GM12878 (cell line): ENCODE measurements around the gene CDC42EP1. TPM values are rescaled to one million over a fixed set of nuclear protein-coding genes. Genes with fewer than 3 reads are reported as not detected.
A peak's percentile ranks its signal among the peaks of the same experiment; 100 is the strongest.

Experiments
- BHLHE40 ChIP-seq, 2 experiments: fragments of 450-650 bp in 1 of 2; IDR thresholded peaks; 2 replicates each; pipeline ENCODE4 v1.6.1; 2011 to 2017; ENCODE audit warnings: low read depth in 2 of 2, borderline replicate concordance in 1 of 2, improper control_type of control experiment in 1 of 2, low read length in 1 of 2, mild to moderate bottlenecking in 1 of 2
- BMI1 ChIP-seq: fragments of 450-650 bp; IDR thresholded peaks from 2 replicates; pipeline ENCODE4 v1.6.1; 2016; ENCODE audit warnings: mild to moderate bottlenecking, moderate library complexity, borderline replicate concordance
- CEBPB ChIP-seq, 2 experiments: fragments of 150-350 bp in 1 of 2; IDR thresholded peaks; 2 replicates each; pipeline ENCODE4 v1.6.1; 2012 to 2014; ENCODE audit warnings: low read depth in 2 of 2, low read length in 2 of 2, borderline replicate concordance in 1 of 2, inconsistent platforms in 1 of 2
- CREB1 ChIP-seq: IDR thresholded peaks from 2 replicates; pipeline ENCODE4 v1.6.1; 2012; ENCODE audit warnings: low read depth, mild to moderate bottlenecking, inconsistent platforms
- EED ChIP-seq: sonication (generic); IDR thresholded peaks from 2 replicates; pipeline ENCODE4 v1.6.1; 2016; ENCODE audit warnings: antibody characterized with exemption, low read depth
- EP300 ChIP-seq, 2 experiments: fragments of 150-350 bp in 1 of 2; IDR thresholded peaks; 2 replicates each; pipeline ENCODE4 v1.6.1; 2011 to 2012; ENCODE audit warnings: low read depth in 2 of 2, low read length in 2 of 2, borderline replicate concordance in 1 of 2, improper control_type of control experiment in 1 of 2, inconsistent platforms in 1 of 2; ENCODE audit not compliant: control insufficient read depth in 1 of 2
- ETV6 ChIP-seq, 2 experiments: fragments of 450-650 bp in 1 of 2; IDR thresholded peaks in 1 of 2; conservative IDR thresholded peaks in 1 of 2; 2 replicates each; pipeline ENCODE4 v1.6.1; 2014; ENCODE audit warnings: antibody characterized with exemption in 1 of 2, borderline replicate concordance in 1 of 2, low read depth in 1 of 2, mild to moderate bottlenecking in 1 of 2, moderate library complexity in 1 of 2
- FOS ChIP-seq: IDR thresholded peaks from 3 replicates; pipeline ENCODE4 v1.6.1; 2011; ENCODE audit warnings: borderline replicate concordance; ENCODE audit not compliant: insufficient read length; ENCODE audit errors: extremely low read depth
- GATAD2B ChIP-seq: fragments of 450-650 bp; conservative IDR thresholded peaks from 2 replicates; pipeline ENCODE4 v1.6.1; 2017; ENCODE audit warnings: low read depth, mild to moderate bottlenecking, moderate library complexity
- HDAC6 ChIP-seq: fragments of 200-600 bp; sonication (generic); IDR thresholded peaks from one replicate; pipeline ENCODE4 v1.8.0; 2017; ENCODE audit warnings: antibody characterized with exemption; ENCODE audit not compliant: unreplicated experiment
- HDGF ChIP-seq: fragments of 450-650 bp; IDR thresholded peaks from 2 replicates; pipeline ENCODE4 v1.6.1; 2016; ENCODE audit warnings: antibody characterized with exemption
- IKZF1 ChIP-seq: fragments of 450-650 bp; conservative IDR thresholded peaks from 2 replicates; pipeline ENCODE4 v1.6.1; 2017; ENCODE audit warnings: antibody characterized with exemption, mild to moderate bottlenecking
- KAT2A ChIP-seq: conservative IDR thresholded peaks from 2 replicates; pipeline ENCODE4 v1.6.1; 2011; ENCODE audit warnings: low read depth, low read length; ENCODE audit not compliant: control insufficient read depth
- LARP7 ChIP-seq: fragments of 450-650 bp; IDR thresholded peaks from 2 replicates; pipeline ENCODE4 v1.6.1; 2017; ENCODE audit warnings: mild to moderate bottlenecking
- NFIC ChIP-seq: IDR thresholded peaks from 2 replicates; pipeline ENCODE4 v1.6.1; 2012; ENCODE audit warnings: low read depth, mild to moderate bottlenecking, inconsistent platforms, low read length, moderate library complexity
- NFYB ChIP-seq: IDR thresholded peaks from 2 replicates; pipeline ENCODE4 v1.6.1; 2011; ENCODE audit warnings: low read depth, mild to moderate bottlenecking, low read length, improper control_type of control experiment, moderate library complexity; ENCODE audit not compliant: insufficient read depth
- NR2F1 ChIP-seq: fragments of 450-650 bp; conservative IDR thresholded peaks from 2 replicates; pipeline ENCODE4 v1.6.1; 2017; ENCODE audit warnings: mild to moderate bottlenecking
- PML ChIP-seq: IDR thresholded peaks from 2 replicates; pipeline ENCODE4 v1.6.1; 2012; ENCODE audit warnings: low read length, inconsistent platforms
- POLR2AphosphoS2 ChIP-seq: IDR thresholded peaks from 2 replicates; pipeline ENCODE4 v1.6.1; 2011; ENCODE audit warnings: low read depth, mild to moderate bottlenecking, low read length, improper control_type of control experiment, moderate library complexity
- RAD21 ChIP-seq: IDR thresholded peaks from 2 replicates; pipeline ENCODE4 v1.6.1; 2011; ENCODE audit warnings: mild to moderate bottlenecking, low read depth, low read length, moderate library complexity; ENCODE audit not compliant: insufficient read depth
- RFX5 ChIP-seq: IDR thresholded peaks from 2 replicates; pipeline ENCODE4 v1.6.1; 2011; ENCODE audit warnings: low read depth, low read length, improper control_type of control experiment
- SMARCA5 ChIP-seq: fragments of 450-650 bp; IDR thresholded peaks from 2 replicates; pipeline ENCODE4 v1.6.1; 2017; ENCODE audit warnings: mild to moderate bottlenecking
- SMC3 ChIP-seq: IDR thresholded peaks from 2 replicates; pipeline ENCODE4 v1.6.1; 2011; ENCODE audit warnings: low read length, improper control_type of control experiment, borderline replicate concordance
- TARDBP ChIP-seq: IDR thresholded peaks from 2 replicates; pipeline ENCODE4 v1.6.1; 2016; ENCODE audit warnings: borderline replicate concordance
- TCF7 ChIP-seq: IDR thresholded peaks from 2 replicates; pipeline ENCODE4 v1.6.1; 2014; ENCODE audit warnings: antibody characterized with exemption, borderline replicate concordance
- YBX1 ChIP-seq: fragments of 450-650 bp; IDR thresholded peaks from 2 replicates; pipeline ENCODE4 v1.6.1; 2016; ENCODE audit warnings: antibody characterized with exemption
- ZNF384 ChIP-seq: IDR thresholded peaks from 2 replicates; pipeline ENCODE4 v1.6.1; 2012; ENCODE audit warnings: low read depth, mild to moderate bottlenecking, low read length, improper control_type of control experiment, borderline replicate concordance
- ZNF687 ChIP-seq: fragments of 450-650 bp; IDR thresholded peaks from 2 replicates; pipeline ENCODE4 v1.6.1; 2017; ENCODE audit warnings: mild to moderate bottlenecking, moderate library complexity
- ZSCAN29 ChIP-seq: fragments of 450-650 bp; IDR thresholded peaks from 2 replicates; pipeline ENCODE4 v1.6.1; 2017; ENCODE audit warnings: mild to moderate bottlenecking, moderate library complexity
- polyA plus RNA-seq, 11 experiments: library from polyadenylated mRNA; depleted of rRNA in 4 of 11; unstranded in 6 of 11; stranded (reverse) in 5 of 11; fragments of >200 nt; fragmentation: Nextera tagmentation in 4 of 11; fragmentation: Illumina TruSeq in 1 of 11; extraction: Ambion mirVana in 4 of 11; extraction: Trizol in 1 of 11; gene quantifications; 1 replicate in 1 of 11; 2 replicates in 10 of 11; pipeline versions ENCODE4 v1.2.1 to v1.2.3, GENCODE V29; 2011 to 2016; ENCODE audit warnings: inconsistent platforms in 2 of 11, missing spikeins in 2 of 11, low read depth in 1 of 11
- total RNA-seq, 4 experiments: library from RNA; depleted of rRNA in 3 of 4; stranded (reverse); fragments of >200 nt in 3 of 4; fragmentation: Illumina TruSeq in 1 of 4; extraction: Trizol in 1 of 4; gene quantifications; 2 replicates each; pipeline versions ENCODE4 v1.2.1 to v1.2.3, GENCODE V29; 2013 to 2021

CDC42EP1 gene
- total and polyA plus RNA-seq, 10 of the 15 experiments (the other 5 are each of a cell fraction or from before 2014, with no cell fraction given) = 0.04 to 0.33 (median 0.09) TPM; not detected in 7

- TF ChIP-seq BHLHE40 (IDR thresholded peaks at IDR 0.05; ENCODE audit: borderline replicate concordance in 1 of 2, low read depth in 2 of 2, low read length in 1 of 2) (peak in 1 of 2 experiments; percentile 40; a peak in 2 of 4 replicates), RAD21 (peak; percentile 29; the same call in 1 of the 2 replicates), SMARCA5 (no peak), NFYB (no peak), RFX5 (no peak), NFIC (no peak), CREB1 (peak; percentile 60; the same call in 1 of the 2 replicates), ZNF384 (no peak), NR2F1 (peak; percentile 80), GATAD2B (0 out of 2 replicates have a peak, but pooled peaks have one; percentile 52), YBX1 (no peak), TCF7 (no peak), TARDBP (no peak), SMC3 (peak; percentile 39; the same call in 1 of the 2 replicates), FOS (no peak), ETV6 (conservative IDR thresholded peaks at IDR 0.05 in 1 of 2, IDR thresholded peaks at IDR 0.05 in 1 of 2; ENCODE audit: borderline replicate concordance in 1 of 2, low read depth in 1 of 2) (no peak), EP300 (IDR thresholded peaks at IDR 0.05; ENCODE audit: borderline replicate concordance in 1 of 2, control insufficient read depth in 1 of 2, low read depth in 2 of 2, low read length in 2 of 2) (no peak), HDGF (no peak), ZSCAN29 (no peak), PML (no peak), POLR2AphosphoS2 (no peak), KAT2A (no peak), EED (no peak; the same call in 1 of the 2 replicates), CEBPB (IDR thresholded peaks at IDR 0.05; ENCODE audit: borderline replicate concordance in 1 of 2, low read depth in 2 of 2, low read length in 2 of 2) (peak in 1 of 2 experiments; percentile 58; a peak in 2 of 4 replicates), IKZF1 (peak; percentile 52), LARP7 (0 out of 2 replicates have a peak, but pooled peaks have one; percentile 28), HDAC6 (no peak), ZNF687 (no peak), BMI1 (no peak)
Observed at GRCh38 chr22:37561212-37562048, 1.1 kb downstream of the CDC42EP1 start (continued).
